Activated CD4-positive, CD25-positive, alpha-beta regulatory T cell treated with anti-CD3 and anti-CD28 coated beads, Interleukin-2, amount 50 U/mL, for 24 hours (primary cell): Measurements from ENCODE around the gene KRTAP22-1.

Experiments used
- ATAC-seq, 2 donors: fragments of 150-1000 bp; cut with Tn5 transposase; one replicate each; pipeline ENCODE4 v1.10.0; 2021; ENCODE audit warnings: mild to moderate bottlenecking in 1 of 2, moderate library complexity in 1 of 2

KRTAP22-1 gene

DNA sequence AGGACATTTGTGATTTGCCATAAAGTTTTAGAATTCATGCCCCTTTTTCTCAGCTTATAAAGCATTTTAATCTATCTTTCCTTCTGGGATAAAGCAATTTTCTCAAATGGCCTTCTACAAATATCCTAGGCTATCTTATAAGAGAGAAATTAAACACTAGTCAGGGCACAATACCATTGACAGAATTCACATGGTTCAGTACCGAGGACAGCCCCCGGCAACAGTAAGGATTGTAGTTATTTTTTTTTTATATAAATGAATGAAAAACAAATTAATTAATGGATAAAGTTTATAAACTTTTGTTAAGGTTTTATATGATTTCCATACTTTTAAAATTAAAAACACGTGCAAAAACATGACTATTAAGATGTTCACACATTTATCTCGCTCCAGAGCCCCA, 27.2 kb downstream of the KRTAP22-1 start:
- no peak for ATAC-seq

DNA sequence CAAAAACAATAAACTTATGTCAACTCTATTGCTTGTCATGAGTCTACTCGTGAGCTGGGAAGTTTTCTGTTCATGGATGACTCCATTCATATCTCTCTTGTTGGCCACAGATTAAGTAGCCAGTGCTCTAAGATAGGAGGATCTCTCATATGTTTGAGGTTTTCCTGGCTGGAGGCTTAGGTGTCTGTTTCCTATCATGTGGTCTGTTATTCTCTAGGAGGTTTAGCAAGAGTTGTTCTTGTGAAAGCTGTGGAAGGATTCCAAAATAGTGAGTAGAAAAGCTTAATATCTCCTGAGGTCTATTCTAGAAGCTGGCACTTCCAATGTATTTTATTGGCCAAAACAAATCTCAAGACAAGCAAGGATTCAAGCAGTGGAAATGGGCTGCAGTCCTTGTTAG, 28.3 kb downstream of the KRTAP22-1 start:
- no peak for ATAC-seq

DNA sequence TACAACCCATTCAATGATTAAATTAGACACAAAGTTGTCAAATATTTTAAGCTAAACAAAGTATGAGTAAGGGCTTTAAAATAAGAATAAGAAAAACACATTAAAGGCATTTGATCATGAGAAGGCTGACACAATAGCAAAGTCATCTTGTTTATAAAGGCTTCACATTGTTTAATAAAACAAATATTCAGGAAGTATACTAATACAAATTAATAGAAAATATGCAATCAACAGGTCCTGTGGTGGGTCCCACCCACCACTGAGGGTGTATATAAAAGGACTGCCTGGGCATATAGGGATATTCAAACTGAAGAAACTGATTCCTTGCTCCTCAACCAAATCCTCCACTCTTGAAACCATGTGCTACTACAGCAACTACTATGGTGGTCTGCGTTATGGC, 34.0 kb downstream of the KRTAP22-1 start, which contains the start of gene KRTAP20-2:
KRTAP20-2 (plus strand) TSS at position 301 of the 400 bp plus-strand sequence; CDS start at position 359, 58 bp downstream.
- no peak for ATAC-seq

DNA sequence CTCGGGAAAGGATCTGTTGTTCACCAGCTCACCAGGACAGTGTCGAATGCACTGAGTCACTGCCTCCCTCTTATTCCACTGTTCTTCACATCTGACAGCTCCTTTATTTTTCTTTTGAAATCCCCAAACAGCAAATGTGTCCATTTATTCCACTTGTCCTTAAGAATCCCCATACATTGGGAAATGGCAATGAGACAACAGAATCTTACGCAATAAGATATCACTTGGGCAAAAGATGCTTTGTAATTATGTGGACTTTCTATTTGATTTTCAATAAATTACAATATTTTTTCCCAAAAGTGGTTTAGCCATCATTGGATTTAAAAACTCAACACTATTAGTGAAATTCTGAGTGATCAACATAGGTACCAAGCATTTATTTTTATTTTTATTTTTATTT, 37.8 kb downstream of the KRTAP22-1 start:
- no peak for ATAC-seq

DNA sequence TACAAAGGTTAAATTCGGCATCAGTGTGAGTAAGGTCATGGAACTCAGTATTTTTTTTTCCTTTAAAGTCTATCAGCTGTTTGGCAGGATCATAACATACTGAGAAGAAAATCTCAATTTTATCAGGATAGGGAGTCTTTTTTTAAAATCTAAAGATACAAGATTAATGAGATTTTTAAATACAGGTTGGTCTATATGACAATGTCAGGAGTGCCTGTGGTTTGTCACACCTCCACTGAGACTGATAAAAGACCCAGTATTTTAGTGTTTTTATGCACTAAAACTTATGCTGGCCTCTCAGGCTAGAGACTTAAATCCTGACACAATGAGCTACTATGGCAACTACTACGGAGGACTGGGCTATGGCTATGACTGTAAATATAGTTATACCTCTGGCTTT, 41.7 kb downstream of the KRTAP22-1 start, which contains the start of gene KRTAP20-3:
KRTAP20-3 (plus strand) TSS at position 301 of the 400 bp plus-strand sequence.
- no peak for ATAC-seq

DNA sequence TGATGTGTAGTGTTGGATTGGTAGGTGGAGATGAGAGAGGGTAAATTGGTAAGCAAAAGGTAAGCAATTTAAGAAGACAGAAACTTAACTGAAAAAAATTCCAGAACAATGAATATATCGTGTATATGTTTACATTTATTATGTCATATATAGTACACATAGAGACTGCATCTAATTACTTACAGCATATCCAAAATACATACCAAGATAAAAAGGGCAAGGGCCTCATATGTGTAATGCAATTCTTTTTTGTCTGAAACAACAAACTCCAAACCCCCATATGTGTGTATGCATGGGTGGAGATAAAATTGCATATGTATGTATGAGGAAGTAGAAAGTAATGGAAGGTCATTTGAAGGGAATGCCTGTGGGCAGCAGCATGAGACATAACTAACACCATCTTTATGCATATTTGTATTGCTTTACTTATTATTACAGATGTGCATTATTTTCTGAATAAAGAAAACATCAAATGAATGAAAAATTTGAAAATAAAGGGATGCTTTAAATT, 46.1 kb downstream of the KRTAP22-1 start:
- ATAC-seq = no peak
